Measurements from ENCODE around the gene PBX1.

The PBX1 gene

DNA sequence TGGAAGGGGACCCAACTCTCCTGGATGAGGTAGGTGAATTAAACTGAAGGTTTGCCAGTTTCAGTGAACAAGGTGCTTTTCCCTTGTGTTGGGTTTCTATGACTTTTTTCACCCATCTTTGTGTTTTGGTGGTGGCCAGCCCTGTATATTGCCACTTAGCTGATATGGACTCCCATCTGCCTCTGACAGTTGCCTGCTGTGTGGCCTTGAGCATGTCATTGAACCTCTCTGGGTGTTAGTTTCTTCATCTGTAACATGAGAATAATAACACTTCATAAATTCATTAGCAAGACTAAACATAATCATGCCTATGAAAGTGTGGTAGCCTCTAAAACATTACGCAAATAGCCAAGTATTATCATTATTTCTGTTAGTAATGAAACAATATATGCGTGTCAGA, 141.7 kb downstream of the PBX1 start:
- no peak overlapping the region for H3K27ac ChIP-seq
- TF ChIP-seq, protein P1, sequence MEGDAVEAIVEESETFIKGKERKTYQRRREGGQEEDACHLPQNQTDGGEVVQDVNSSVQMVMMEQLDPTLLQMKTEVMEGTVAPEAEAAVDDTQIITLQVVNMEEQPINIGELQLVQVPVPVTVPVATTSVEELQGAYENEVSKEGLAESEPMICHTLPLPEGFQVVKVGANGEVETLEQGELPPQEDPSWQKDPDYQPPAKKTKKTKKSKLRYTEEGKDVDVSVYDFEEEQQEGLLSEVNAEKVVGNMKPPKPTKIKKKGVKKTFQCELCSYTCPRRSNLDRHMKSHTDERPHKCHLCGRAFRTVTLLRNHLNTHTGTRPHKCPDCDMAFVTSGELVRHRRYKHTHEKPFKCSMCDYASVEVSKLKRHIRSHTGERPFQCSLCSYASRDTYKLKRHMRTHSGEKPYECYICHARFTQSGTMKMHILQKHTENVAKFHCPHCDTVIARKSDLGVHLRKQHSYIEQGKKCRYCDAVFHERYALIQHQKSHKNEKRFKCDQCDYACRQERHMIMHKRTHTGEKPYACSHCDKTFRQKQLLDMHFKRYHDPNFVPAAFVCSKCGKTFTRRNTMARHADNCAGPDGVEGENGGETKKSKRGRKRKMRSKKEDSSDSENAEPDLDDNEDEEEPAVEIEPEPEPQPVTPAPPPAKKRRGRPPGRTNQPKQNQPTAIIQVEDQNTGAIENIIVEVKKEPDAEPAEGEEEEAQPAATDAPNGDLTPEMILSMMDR (conservative IDR thresholded peaks at IDR 0.05): no peak

DNA sequence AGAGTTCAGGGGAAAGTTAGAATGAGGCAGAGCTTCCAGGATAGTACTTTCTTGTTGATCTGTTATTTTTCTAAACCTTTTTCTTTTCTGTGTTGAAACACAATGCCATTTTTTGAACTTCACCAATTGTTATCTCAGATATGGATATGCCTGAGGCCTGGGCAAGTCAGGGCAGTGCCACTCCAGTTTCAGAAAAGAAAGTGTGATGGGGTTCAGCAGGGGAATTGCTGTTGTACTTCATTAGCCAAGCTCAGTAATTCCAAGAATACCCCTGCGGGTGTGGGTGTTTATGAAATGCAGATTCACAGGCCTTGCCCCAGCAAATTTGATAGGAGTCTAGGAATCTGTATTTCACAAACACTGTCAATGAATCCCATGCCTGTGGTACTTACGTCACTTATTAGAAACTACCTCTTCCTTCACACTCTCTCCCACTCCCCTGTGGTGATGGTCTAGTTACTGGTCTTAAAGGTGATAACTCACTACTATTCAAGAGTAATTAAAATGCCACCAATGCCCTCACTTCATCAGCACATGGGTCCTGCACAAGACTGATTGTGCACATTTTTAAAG, 142.3 kb downstream of the PBX1 start:
- H3K27ac ChIP-seq: no peak overlapping the region

GRCh38 chr1:164702216-164702615, 143.2 kb downstream of the PBX1 start:
- H3K27ac ChIP-seq: no peak overlapping the region
- TF ChIP-seq, protein P1 (conservative IDR thresholded peaks at IDR 0.05): no peak

More for the DNA sequence above, 142.3 kb downstream of the PBX1 start:
- TF ChIP-seq, protein P1 (conservative IDR thresholded peaks at IDR 0.05): no peak

DNA sequence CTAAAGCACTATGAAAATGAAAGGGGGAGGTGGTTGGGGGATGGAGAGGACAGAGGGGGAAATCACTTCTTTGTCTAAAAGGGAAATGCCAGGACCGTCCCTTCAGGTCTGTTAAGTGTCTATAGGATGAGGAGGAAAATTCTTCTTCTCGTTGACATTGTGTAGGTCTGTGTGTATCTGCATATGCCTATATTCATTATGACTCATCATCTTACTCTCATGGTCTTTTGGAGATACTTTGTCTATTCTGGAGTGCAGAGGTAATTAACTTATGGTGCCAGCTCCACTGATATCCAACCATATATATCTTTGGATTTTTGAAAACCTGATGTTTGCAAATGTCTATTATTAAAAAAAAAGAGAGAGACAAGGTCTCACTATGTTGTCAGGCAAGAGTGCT, 143.7 kb downstream of the PBX1 start:
- TF ChIP-seq, protein P1 (conservative IDR thresholded peaks at IDR 0.05): no peak
- H3K27ac ChIP-seq: no peak overlapping the region

- peak overlapping the region; percentile 40; the same call in 1 of the 2 replicates for H3K27ac ChIP-seq
- TF ChIP-seq, protein P1 (conservative IDR thresholded peaks at IDR 0.05): no peak
Observed at GRCh38 chr1:164703463-164703862, 144.5 kb downstream of the PBX1 start.

DNA sequence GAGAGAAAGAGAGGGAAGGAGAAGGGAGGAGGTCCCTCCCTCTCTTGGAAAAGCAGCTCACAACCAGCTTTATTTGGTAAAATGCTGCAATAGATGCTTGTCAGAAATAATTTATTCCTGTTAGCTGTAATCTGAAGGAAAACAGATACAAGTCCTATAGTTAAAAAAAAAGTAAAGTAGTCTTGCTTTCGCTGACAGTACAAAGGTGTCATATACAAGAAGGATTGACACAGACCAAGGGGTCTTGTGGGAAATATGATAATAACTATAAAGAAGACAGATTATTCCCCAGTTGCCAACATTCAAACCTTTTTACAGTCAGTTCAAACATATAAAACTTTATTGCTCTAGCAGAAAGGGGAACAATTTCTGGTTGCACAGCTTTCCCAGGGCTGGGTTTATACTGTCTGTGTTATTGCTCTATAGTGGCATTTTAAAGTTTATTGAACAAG, 145.0 kb downstream of the PBX1 start:
- TF ChIP-seq, protein P1 (conservative IDR thresholded peaks at IDR 0.05): no peak

GRCh38 chr1:164704954-164705353, 146.0 kb downstream of the PBX1 start:
- TF ChIP-seq, protein P1 (conservative IDR thresholded peaks at IDR 0.05): peak; percentile 18; the same call in 1 of the 2 replicates
- peak overlapping the region; percentile 40; the same call in 1 of the 2 replicates for H3K27ac ChIP-seq

More for the DNA sequence above, 145.0 kb downstream of the PBX1 start:
- peak overlapping the region; percentile 40; the same call in 1 of the 2 replicates for H3K27ac ChIP-seq

All from VCaP (cell line).